Subcutaneous adipose tissue (tissue), 4 donors: ENCODE data around the gene GRM7. TPM values are rescaled to one million over a fixed set of nuclear protein-coding genes. Genes with fewer than 3 reads are reported as not detected.

ENCODE experiments used
- CTCF ChIP-seq: fragments of 450-650 bp; IDR thresholded peaks from one replicate; pipeline ENCODE4 v1.5.1; 2016; ENCODE audit warnings: low read depth, mild to moderate bottlenecking, control low read depth, antibody characterized with exemption, moderate library complexity
- total RNA-seq, 4 donors: library from RNA; depleted of rRNA; stranded (reverse); fragments of >200 nt; gene quantifications; one replicate each; pipeline ENCODE4 v1.1.0, GENCODE V29; 2016

Gene GRM7
- total RNA-seq, 4 donors from 2014 or later, result 0.16 to 1.2 (median 0.90) TPM

DNA sequence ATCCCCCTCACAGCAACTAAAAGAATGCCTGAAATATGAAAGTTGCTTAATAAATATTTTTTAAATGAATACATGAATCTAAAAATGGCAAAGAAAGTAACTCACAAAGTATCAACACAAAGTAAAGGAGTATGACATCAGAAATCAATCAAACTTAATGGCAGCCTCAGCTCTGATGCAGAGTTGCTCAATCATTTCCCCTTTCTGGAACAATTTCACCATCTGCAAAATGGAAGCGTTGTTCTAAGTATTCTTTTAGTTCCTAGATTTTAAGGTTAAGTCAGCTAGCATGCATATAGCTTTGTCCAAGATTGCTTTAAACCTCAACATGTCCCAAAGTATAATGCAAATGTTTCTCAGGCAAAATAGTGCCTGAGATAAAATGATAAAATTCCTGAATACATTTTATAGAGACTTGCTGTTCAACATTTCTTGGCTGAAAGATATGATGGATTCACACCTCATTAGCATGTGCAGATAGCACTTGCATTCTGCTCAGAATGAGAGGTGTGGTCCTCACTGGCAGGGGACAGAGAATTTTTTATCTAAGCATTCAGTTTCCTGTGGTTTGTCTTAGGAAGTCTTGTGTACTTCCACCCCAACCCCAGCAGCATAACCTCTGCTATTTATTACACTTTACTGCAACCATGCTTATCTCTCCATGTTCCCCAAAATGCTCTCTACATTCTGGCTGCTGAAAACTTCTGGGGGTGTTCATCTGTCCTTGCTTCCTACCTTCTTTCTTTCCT, 429.3 kb downstream of the GRM7 start:
- TF ChIP-seq CTCF, result no peak

DNA sequence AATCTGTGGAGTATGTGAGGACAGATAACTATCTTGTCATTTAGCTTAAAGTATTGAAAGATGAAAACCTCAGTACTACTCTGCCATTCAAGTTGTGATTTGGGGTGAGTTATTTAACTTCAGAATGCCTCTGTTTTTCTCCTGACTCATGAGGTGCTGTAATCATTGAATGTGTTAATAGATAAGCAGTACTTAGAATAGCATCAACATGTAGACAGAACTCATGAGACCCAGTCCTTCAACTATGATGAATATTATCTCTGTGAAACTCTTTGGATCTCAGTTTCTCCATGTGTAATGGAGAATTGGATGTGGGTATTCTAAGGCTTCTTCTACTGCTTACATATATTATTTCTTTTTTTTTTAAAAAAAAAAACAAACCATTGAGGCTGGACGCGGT, 431.4 kb downstream of the GRM7 start:
- no peak for TF ChIP-seq CTCF

DNA sequence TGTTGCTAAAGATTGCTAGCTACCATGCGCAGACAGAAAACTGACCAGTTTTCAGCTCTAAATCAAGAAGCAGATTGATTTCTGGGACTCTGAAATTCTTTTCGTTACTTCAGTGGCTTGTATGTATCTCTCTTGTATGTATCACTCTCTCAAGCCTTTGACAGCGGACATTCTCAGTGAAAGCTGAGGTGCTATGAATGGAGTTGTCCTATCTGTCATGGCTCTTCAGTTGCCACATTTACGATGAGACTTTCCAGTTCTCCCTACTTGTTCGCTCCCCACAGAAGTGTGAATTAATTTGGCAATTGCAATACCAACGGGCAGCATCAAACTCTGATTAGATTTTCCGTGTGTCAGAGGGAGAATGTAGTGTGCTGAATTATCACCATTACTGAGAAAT, 432.4 kb downstream of the GRM7 start:
- TF ChIP-seq CTCF, result no peak

GRCh38 chr3:7305561-7305960, 444.6 kb downstream of the GRM7 start:
- TF ChIP-seq CTCF, result no peak

- no peak for TF ChIP-seq CTCF
Measured at GRCh38 chr3:7306901-7307300, 446.0 kb downstream of the GRM7 start.

DNA sequence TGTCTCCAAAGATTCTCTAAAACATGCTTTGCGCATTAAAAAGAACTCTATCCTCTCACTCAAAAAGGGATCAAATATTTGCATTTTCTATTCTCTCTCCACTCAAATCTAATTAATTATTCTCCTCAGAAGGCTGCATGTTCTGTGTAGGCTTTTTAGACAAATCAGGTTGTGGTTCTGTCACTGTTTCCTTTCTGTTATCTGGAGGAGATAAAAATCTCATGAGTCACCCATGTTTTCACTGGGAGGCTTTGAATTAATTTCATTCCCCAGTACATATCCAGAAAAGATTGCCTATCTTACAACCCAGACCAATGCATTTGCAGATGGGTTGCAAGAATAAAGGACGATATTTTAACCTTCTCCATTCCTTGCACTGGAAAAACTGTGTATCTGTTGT, 446.5 kb downstream of the GRM7 start:
- TF ChIP-seq CTCF, result no peak

GRCh38 chr3:7309641-7310102, 448.8 kb downstream of the GRM7 start:
- TF ChIP-seq CTCF, result no peak
